CD4-positive, CD25-positive, alpha-beta regulatory T cell (primary cell): ENCODE measurements around the gene CDK16. TPM values are rescaled to one million over a fixed set of nuclear protein-coding genes. Genes with fewer than 3 reads are reported as not detected.

ENCODE experiments used
- ATAC-seq, 2 donors: fragments of 150-1000 bp; cut with Tn5 transposase; one replicate each; pipeline ENCODE4 v1.10.0; 2021; ENCODE audit warnings: low read depth in 2 of 2, moderate number of reproducible peaks in 2 of 2, moderate library complexity in 1 of 2
- DNase-seq, 3 donors: peaks; one replicate each; pipeline versions ENCODE4 v3.0.0 to v3.0.0-alpha.2; 2012 to 2022; ENCODE audit warnings: mixed read lengths in 1 of 3
- H3K27ac ChIP-seq: one replicate; pipeline ENCODE4 v1.7.0; 2013; ENCODE audit warnings: mild to moderate bottlenecking, low read length; ENCODE audit not compliant: insufficient read depth, poor library complexity, severe bottlenecking
- H3K27me3 ChIP-seq: one replicate; pipeline ENCODE4 v1.7.0; 2013; ENCODE audit warnings: low read length; ENCODE audit not compliant: control insufficient read depth, insufficient read depth
- H3K36me3 ChIP-seq: one replicate; pipeline ENCODE4 v1.7.0; 2013; ENCODE audit warnings: mild to moderate bottlenecking, low read length, moderate library complexity; ENCODE audit not compliant: control insufficient read depth, insufficient read depth
- H3K4me1 ChIP-seq: 2 replicates; pipeline ENCODE4 v1.7.0; 2013; ENCODE audit warnings: mild to moderate bottlenecking, low read length; ENCODE audit not compliant: insufficient read depth, control insufficient read depth, poor library complexity, severe bottlenecking
- H3K4me3 ChIP-seq: one replicate; pipeline ENCODE4 v1.7.0; 2013; ENCODE audit warnings: low read depth, mild to moderate bottlenecking, low read length, moderate library complexity
- H3K9me3 ChIP-seq, 2 experiments: 1 replicate in 1 of 2; 2 replicates in 1 of 2; pipeline ENCODE4 v1.7.0; 2013; ENCODE audit warnings: low read length in 2 of 2, mild to moderate bottlenecking in 1 of 2, moderate library complexity in 1 of 2; ENCODE audit not compliant: control insufficient read depth in 2 of 2
- H3K27ac Mint-ChIP-seq, 3 donors: one replicate each; pipeline ENCODE4 v1.8.0; 2020 to 2022; ENCODE audit warnings: mild to moderate bottlenecking in 3 of 3, mixed read lengths in 3 of 3, moderate library complexity in 2 of 3
- H3K27me3 Mint-ChIP-seq: one replicate; pipeline ENCODE4 v1.8.0; 2022; ENCODE audit warnings: mild to moderate bottlenecking, mixed read lengths
- H3K36me3 Mint-ChIP-seq: one replicate; pipeline ENCODE4 v1.8.0; 2020; ENCODE audit warnings: mixed read lengths
- H3K4me1 Mint-ChIP-seq, 4 donors: one replicate each; pipeline ENCODE4 v1.8.0; 2020 to 2022; ENCODE audit warnings: mixed read lengths in 4 of 4, mild to moderate bottlenecking in 1 of 4
- H3K4me3 Mint-ChIP-seq, 4 donors: one replicate each; pipeline ENCODE4 v1.8.0; 2020 to 2022; ENCODE audit warnings: mild to moderate bottlenecking in 4 of 4, mixed read lengths in 4 of 4, moderate library complexity in 3 of 4
- H3K9me3 Mint-ChIP-seq, 7 donors: one replicate each; pipeline ENCODE4 v1.8.0; 2020 to 2022; ENCODE audit warnings: mixed read lengths in 7 of 7, mild to moderate bottlenecking in 3 of 7, moderate library complexity in 2 of 7
- polyA plus RNA-seq, 4 donors: library from polyadenylated mRNA; unstranded; fragments of 300-500 nt; fragmentation: Illumina TruSeq; gene quantifications; one replicate each; pipeline ENCODE4 v1.2.3, GENCODE V29; 2021
- total RNA-seq: library from RNA; stranded (reverse); gene quantifications from one replicate; pipeline ENCODE4 v1.2.3, GENCODE V29; 2022

The CDK16 gene
- total and polyA plus RNA-seq, 5 donors from 2014 or later, result 3.9 to 186 (median 8.7) TPM

DNA sequence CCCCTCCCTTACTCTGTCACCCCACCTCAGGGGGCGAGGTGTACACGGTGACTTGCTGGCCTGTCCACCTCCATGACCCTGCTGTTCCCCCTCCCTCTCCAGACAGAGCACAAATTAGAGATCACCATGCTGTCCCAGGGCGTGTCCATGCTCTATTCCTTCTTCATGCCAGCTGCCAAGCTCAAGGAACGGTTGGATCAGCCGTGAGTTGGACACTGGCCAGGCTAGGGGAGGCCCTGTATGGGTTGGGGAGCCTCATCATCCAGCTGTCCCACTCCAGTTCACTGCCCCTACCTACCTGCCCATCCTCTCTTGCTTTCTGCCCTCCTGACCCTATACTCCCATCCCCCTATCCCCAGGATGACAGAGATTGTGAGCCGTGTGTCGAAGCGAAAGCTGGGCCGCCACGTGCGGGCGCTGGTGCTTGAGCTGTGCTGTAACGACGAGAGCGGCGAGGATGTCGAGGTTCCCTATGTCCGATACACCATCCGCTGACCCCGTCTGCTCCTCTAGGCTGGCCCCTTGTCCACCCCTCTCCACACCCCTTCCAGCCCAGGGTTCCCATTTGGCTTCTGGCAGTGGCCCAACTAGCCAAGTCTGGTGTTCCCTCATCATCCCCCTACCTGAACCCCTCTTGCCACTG lies 3.9 kb upstream of the CDK16 start:
- Histone ChIP-seq H3K27ac (peak overlapping the region; percentile 23), H3K36me3 (peaks cover 61% of the 10 kb centered on the region), H3K4me1 (peaks cover 12% of the 10 kb centered on the region), H3K9me3 (no peaks in the 10 kb centered on the region), H3K27me3 (no peaks in the 10 kb centered on the region), H3K4me3 (no peak overlapping the region)
- Mint-ChIP-seq H3K27me3 (no peaks in the 10 kb centered on the region), H3K4me3 (no peak overlapping the region), H3K9me3 (no peaks in the 10 kb centered on the region), H3K36me3 (peaks cover 53% of the 10 kb centered on the region), H3K4me1 (peaks cover 0 to 27% (median 12%) of the 10 kb centered on the region in 4 donors), H3K27ac (peak overlapping the region in 1 of 3 donors; percentile 25)
- DNase-seq (no peak), ATAC-seq (no peak)

DNA sequence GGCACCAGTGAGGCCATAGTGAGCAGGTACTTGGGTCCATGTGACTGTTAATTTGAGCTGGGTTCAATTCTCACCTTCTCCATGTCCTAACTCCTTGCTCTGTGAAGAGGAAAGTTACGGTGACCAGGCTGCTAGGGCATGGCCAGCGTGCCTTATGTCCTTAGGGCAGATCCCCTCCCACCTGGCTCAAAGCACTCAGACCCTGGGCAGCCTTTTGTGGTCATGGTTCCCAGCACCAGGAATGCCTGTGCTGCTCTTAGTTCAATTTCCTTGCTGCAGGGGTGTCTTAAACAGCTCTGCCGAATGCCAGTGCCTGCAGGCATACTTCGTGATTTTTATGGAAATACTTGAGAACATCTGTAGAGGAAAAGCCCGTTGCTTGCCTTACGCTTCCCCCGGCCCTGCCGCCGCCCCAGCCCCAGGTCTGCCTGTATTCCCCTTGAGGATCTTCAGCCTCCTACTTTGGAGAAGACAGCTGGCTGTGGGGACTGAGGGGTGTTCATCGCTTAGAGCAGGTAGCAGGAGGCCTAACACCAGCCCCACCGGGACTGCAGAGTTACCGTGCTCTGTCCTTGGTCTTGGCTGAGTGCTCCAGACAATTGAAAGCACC lies 3.1 kb upstream of the CDK16 start:
- no peak overlapping the region for H3K27ac ChIP-seq
- no peaks in the 10 kb centered on the region for H3K27me3 Mint-ChIP-seq
- peaks cover 20% of the 10 kb centered on the region for H3K4me1 ChIP-seq
- H3K4me1 Mint-ChIP-seq, result peaks cover 5 to 35% (median 17%) of the 10 kb centered on the region in 4 donors
- ATAC-seq (no peak), DNase-seq (no peak)
- no peaks in the 10 kb centered on the region for H3K9me3 Mint-ChIP-seq
- H3K27me3 ChIP-seq, result no peaks in the 10 kb centered on the region
- no peak overlapping the region for H3K4me3 ChIP-seq
- H3K36me3 ChIP-seq, result peaks cover 53% of the 10 kb centered on the region
- no peaks in the 10 kb centered on the region for H3K9me3 ChIP-seq
- H3K36me3 Mint-ChIP-seq, result peaks cover 48% of the 10 kb centered on the region
- peak overlapping the region in 1 of 3 donors; percentile 1 for H3K27ac Mint-ChIP-seq
- H3K4me3 Mint-ChIP-seq, result no peak overlapping the region

DNA sequence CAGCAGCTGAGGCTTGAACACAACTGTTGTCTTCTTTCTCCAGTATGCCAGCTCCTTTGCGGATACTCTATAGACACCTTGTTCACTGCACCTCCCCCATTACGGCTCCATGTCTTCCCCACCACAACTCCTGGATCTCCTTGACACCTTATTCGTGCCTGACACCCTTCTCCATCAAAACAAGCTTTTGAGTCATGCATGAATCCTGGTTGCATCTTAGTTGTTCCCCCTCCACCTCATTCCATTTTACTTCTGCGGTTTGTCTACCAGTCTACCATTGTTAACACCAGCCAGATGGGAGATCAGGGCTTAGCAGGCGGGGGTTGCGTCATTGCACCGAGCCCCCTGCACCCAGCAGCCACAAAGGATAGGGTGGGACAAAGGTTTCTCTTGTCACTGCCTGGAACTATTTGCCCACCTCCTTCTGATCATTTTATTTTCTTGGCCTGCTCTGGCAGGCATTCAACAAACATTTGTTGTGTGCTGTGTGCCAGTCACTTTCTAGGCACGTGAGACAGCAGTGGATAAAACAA lies 2.0 kb upstream of the CDK16 start:
- H3K36me3 ChIP-seq, result peaks cover 42% of the 10 kb centered on the region
- peaks cover 42% of the 10 kb centered on the region for H3K36me3 Mint-ChIP-seq
- no peak overlapping the region for H3K4me3 ChIP-seq
- H3K9me3 Mint-ChIP-seq, result no peaks in the 10 kb centered on the region
- peaks cover 12 to 46% (median 24%) of the 10 kb centered on the region in 4 donors for H3K4me1 Mint-ChIP-seq
- H3K4me3 Mint-ChIP-seq, result peak overlapping the region in 3 of 4 donors; percentile 12 to 97 (median 29)
- ATAC-seq, result no peak
- H3K27me3 ChIP-seq, result no peaks in the 10 kb centered on the region
- H3K27ac Mint-ChIP-seq, result peak overlapping the region in 2 of 3 donors; percentile 99
- no peaks in the 10 kb centered on the region for H3K9me3 ChIP-seq
- H3K27ac ChIP-seq, result peak overlapping the region; percentile 91
- H3K4me1 ChIP-seq, result peaks cover 26% of the 10 kb centered on the region
- DNase-seq, result no peak
- H3K27me3 Mint-ChIP-seq, result no peaks in the 10 kb centered on the region

DNA sequence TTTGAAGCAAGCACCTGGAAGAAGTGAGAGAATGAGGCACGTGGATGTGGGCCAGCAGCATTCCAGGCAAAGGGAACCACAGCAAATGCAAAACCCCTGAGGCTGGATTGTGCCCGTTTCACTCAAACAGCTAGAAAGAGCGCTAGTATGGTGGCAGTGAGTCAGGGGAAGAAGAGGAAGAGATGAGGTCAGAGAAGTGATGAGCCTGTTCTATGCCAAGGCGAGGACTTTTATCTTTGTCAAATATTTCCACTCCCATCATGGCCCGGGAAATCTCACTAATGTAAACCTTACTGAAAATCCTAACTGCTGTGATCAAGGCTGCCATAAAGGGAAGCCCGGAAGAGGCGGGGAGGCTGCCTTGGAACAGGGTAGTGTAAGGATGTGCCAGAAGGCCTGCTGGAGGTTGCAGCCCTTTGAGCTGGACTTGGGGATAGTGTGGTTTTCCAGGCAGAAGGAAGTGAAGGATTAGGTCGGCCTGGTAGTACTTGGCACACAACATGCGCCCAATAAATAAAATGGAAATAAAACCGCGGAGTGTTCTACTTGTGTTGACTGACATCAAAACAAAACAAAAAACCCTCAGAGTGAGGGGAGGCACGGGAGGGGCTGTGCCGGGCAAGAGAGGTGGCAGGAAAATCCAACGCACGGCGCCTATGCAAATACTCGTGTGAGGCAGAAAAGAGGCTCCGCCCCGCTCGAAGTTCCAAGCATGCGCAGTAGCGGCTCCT lies 1.2 kb upstream of the CDK16 start:
- peak in 1 of 3 donors; percentile 8 for DNase-seq
- Mint-ChIP-seq H3K4me1 (peaks cover 12 to 54% (median 26%) of the 10 kb centered on the region in 4 donors), H3K36me3 (peaks cover 34% of the 10 kb centered on the region), H3K27me3 (no peaks in the 10 kb centered on the region), H3K4me3 (peak overlapping the region; percentile 90 to 98 (median 96)), H3K9me3 (no peaks in the 10 kb centered on the region), H3K27ac (peak overlapping the region; percentile 94 to 99 (median 99))
- no peak for ATAC-seq
- H3K36me3 ChIP-seq, result peaks cover 34% of the 10 kb centered on the region
- no peaks in the 10 kb centered on the region for H3K27me3 ChIP-seq
- peak overlapping the region; percentile 67 for H3K4me3 ChIP-seq
- H3K27ac ChIP-seq, result peak overlapping the region; percentile 91
- H3K4me1 ChIP-seq, result peaks cover 26% of the 10 kb centered on the region
- H3K9me3 ChIP-seq, result no peaks in the 10 kb centered on the region

DNA sequence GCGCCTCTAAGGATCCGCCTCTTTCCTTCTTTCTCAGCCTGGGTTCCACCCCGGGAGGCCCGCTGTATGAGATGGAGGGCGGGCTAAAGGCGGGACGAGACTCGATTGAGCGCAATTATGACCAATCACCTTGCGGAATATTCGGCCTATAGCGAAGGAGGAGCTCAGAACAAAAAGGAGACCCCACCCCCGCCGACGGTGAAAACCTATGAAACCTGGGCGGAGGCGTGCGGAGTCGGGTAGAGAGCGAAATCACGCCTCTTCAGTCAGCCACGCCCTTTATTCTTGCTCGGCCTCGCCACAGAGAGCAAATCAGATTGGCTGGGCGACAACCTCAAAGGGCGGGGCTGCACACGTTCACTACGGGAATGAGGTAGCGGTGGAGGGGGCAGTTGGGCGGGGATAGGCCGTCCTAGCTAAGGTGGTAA lies 615 bp upstream of the CDK16 start:
- Mint-ChIP-seq H3K4me1 (peaks cover 12 to 56% (median 26%) of the 10 kb centered on the region in 4 donors), H3K4me3 (peak overlapping the region; percentile 90 to 98 (median 96)), H3K27me3 (no peaks in the 10 kb centered on the region), H3K9me3 (no peaks in the 10 kb centered on the region), H3K36me3 (peaks cover 30% of the 10 kb centered on the region), H3K27ac (peak overlapping the region; percentile 97 to 99 (median 99))
- H3K4me3 ChIP-seq, result peak overlapping the region; percentile 90
- ATAC-seq (peak; percentile 82 to 84), DNase-seq (peak; percentile 91 to 100 (median 99))
- no peaks in the 10 kb centered on the region for H3K9me3 ChIP-seq
- H3K4me1 ChIP-seq, result peaks cover 26% of the 10 kb centered on the region
- H3K36me3 ChIP-seq, result peaks cover 28% of the 10 kb centered on the region
- H3K27ac ChIP-seq, result peak overlapping the region; percentile 97
- H3K27me3 ChIP-seq, result no peaks in the 10 kb centered on the region

DNA sequence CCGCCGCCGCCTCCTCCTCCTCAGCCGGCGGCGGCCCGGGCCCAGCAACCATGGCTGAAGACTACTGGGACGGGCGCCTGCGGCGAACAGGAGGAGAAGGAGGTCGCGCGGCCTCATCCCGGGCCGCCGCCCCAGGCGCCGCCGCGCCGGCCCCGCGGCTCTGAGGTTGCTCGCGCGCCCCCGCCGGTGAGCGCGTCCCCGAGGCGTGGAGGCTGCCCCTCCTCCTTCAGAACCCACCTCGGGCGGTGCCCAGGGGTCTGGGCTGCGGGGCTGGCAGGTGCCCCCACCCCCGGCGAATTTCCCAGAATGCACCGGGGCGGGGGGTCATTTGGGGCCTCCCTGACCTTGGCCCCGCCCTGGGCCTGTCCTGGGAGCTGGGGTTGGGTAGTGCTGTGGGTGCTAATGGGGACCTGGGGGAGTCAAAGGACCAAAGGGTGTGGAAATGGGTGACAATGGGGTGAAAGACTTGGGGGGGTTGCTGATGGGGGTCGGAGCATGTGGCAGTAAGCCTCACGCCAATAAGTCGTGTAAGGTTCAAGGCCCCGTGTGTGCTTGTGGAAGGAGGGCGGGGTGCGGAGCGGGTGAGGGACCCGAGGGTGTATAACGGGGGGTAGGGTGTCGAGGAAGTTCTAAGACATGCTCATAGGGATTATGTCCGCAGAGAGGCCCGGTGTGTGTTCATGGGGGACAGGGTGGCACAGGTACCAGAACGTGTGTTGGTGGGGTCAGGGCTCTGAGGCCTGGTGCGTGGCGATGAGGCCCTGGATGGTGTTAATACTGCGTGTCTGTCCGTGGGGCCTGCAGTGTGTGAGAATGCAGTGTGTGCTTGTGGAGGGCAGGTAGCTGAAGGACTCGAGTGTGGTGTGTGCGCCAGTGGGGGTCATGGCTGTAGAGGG lies 687 bp downstream of the CDK16 start:
- H3K36me3 Mint-ChIP-seq, result peaks cover 30% of the 10 kb centered on the region
- H3K4me1 Mint-ChIP-seq, result peaks cover 12 to 56% (median 26%) of the 10 kb centered on the region in 4 donors
- H3K27me3 Mint-ChIP-seq, result no peaks in the 10 kb centered on the region
- peaks cover 26% of the 10 kb centered on the region for H3K4me1 ChIP-seq
- H3K9me3 Mint-ChIP-seq, result no peaks in the 10 kb centered on the region
- ATAC-seq (no peak), DNase-seq (peak in 2 of 3 donors; percentile 40 to 55)
- peak overlapping the region; percentile 84 to 98 (median 91) for H3K4me3 Mint-ChIP-seq
- peak overlapping the region; percentile 97 for H3K27ac ChIP-seq
- peaks cover 23% of the 10 kb centered on the region for H3K36me3 ChIP-seq
- H3K9me3 ChIP-seq, result no peaks in the 10 kb centered on the region
- peak overlapping the region; percentile 93 to 99 (median 97) for H3K27ac Mint-ChIP-seq
- H3K4me3 ChIP-seq, result peak overlapping the region; percentile 79
- H3K27me3 ChIP-seq, result no peaks in the 10 kb centered on the region

DNA sequence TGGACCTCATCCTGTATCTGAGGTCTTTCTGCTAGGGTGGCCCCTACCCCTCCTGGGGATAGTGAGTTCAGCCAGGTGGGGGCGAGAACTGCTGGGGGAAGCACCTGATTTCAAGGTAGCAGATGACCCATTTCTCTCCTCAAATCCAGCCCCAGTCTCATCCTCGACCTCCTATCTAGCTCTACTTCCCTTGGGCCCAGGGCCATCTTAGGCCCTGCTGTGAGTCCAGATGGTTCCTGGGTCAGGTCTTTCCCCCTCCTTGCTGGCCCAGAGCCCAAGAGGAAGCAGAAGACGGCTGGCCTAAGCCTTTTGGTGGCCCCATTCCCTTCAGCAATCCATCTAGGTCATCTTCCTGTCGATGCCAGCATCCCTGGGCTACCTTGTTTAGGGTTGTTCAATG lies 3.3 kb downstream of the CDK16 start:
- Mint-ChIP-seq H3K27me3 (no peaks in the 10 kb centered on the region), H3K36me3 (peaks cover 33% of the 10 kb centered on the region), H3K4me1 (peaks cover 10 to 46% (median 20%) of the 10 kb centered on the region in 4 donors), H3K4me3 (peak overlapping the region in 3 of 4 donors; percentile 19 to 33 (median 30)), H3K9me3 (no peaks in the 10 kb centered on the region), H3K27ac (peak overlapping the region in 1 of 3 donors; percentile 61)
- DNase-seq (no peak), ATAC-seq (no peak)
- H3K4me3 ChIP-seq, result no peak overlapping the region
- H3K4me1 ChIP-seq, result peaks cover 26% of the 10 kb centered on the region
- H3K27me3 ChIP-seq, result no peaks in the 10 kb centered on the region
- peaks cover 29% of the 10 kb centered on the region for H3K36me3 ChIP-seq
- H3K27ac ChIP-seq, result no peak overlapping the region
- H3K9me3 ChIP-seq, result no peaks in the 10 kb centered on the region
